Kidney (tissue), 14 donors: Measurements from ENCODE around the gene PLXNB1. TPM values are rescaled to one million over a fixed set of nuclear protein-coding genes. Genes with fewer than 3 reads are reported as not detected.

Experiments
- DNase-seq, 5 donors: peaks; one replicate each; pipeline ENCODE4 v3.0.0-alpha.2; 2013 to 2020
- FAIRE-seq: peaks from 2 replicates; lab custom pipeline; 2012; peaks lifted over from hg19 to GRCh38; lab: Jason Lieb, UNC
- H3K27ac ChIP-seq, 2 donors: one replicate each; pipeline ENCODE4 v1.7.0; 2013; ENCODE audit warnings: low read depth in 2 of 2, low read length in 2 of 2, inconsistent platforms in 1 of 2
- H3K27me3 ChIP-seq: one replicate; pipeline ENCODE4 v1.7.1; 2013; ENCODE audit warnings: low read length, inconsistent platforms; ENCODE audit not compliant: control insufficient read depth, insufficient read depth
- H3K36me3 ChIP-seq, 3 donors: one replicate each; pipeline versions ENCODE4 v1.7.0 to v1.7.1; 2013; ENCODE audit warnings: low read length in 3 of 3, control low read depth in 1 of 3, inconsistent platforms in 1 of 3; ENCODE audit not compliant: insufficient read depth in 3 of 3, control insufficient read depth in 2 of 3
- H3K4me1 ChIP-seq, 3 donors: one replicate each; pipeline versions ENCODE4 v1.7.0 to v1.7.1; 2013; ENCODE audit warnings: low read length in 3 of 3, inconsistent platforms in 1 of 3, low read depth in 1 of 3; ENCODE audit not compliant: control insufficient read depth in 2 of 3, insufficient read depth in 2 of 3
- H3K4me3 ChIP-seq, 3 donors: one replicate each; pipeline versions ENCODE4 v1.7.0 to v1.8.1; 2013; ENCODE audit warnings: low read length in 3 of 3, control low read depth in 1 of 3, inconsistent platforms in 1 of 3
- H3K9ac ChIP-seq, 3 donors: one replicate each; pipeline versions ENCODE4 v1.7.0 to v1.7.1; 2013; ENCODE audit warnings: low read length in 3 of 3, control low read depth in 1 of 3, inconsistent platforms in 1 of 3
- H3K9me3 ChIP-seq, 3 donors: one replicate each; pipeline versions ENCODE4 v1.7.0 to v1.7.1; 2013; ENCODE audit warnings: low read length in 3 of 3, control low read depth in 1 of 3, inconsistent platforms in 1 of 3; ENCODE audit not compliant: control insufficient read depth in 2 of 3, insufficient read depth in 1 of 3
- CTCF ChIP-seq: IDR thresholded peaks from 3 replicates; pipeline ENCODE4 v1.5.1; 2012; ENCODE audit warnings: mild to moderate bottlenecking, moderate library complexity, borderline replicate concordance; ENCODE audit not compliant: insufficient read depth; ENCODE audit errors: extremely low read depth
- intact Hi-C: fragments of 100-400 bp; cut with DNase I; formaldehyde crosslinking; loops from one replicate; pipeline ENCODE4 v1.11.1; 2022
- polyA plus RNA-seq: library from polyadenylated mRNA; stranded (reverse); fragments of 350-450 nt; fragmentation: Illumina TruSeq; extraction: RNeasy Lipid Tissue Mini Kit (QIAGEN cat#74804); gene quantifications from one replicate; pipeline ENCODE4 v1.2.3, GENCODE V29; 2014; ENCODE audit warnings: low read depth, low replicate concordance; ENCODE audit not compliant: insufficient read depth
- total RNA-seq: library from RNA; stranded (reverse); fragmentation: NEBNext Ultra II Directional; extraction: Animal tissue kit (Norgen Biotek cat#: 25700); gene quantifications from one replicate; pipeline ENCODE4 v1.2.1, GENCODE V29; 2021
- donor health status: control.
- donor health status: control.
- donor health status: control.
- donor health status: control.
- donor health status: control.
- donor health status: DM: yes; HTN: yes; CAD: no.
- donor health status: Normal renal cell carcinoma (clear cell type).

The PLXNB1 gene
- total and polyA plus RNA-seq, 2 donors from 2014 or later, result 101 to 224 TPM

- no peaks in the 10 kb centered on the region for H3K9me3 ChIP-seq
- peak in 1 of 5 donors; percentile 63 for DNase-seq
- peak overlapping the region in 1 of 3 donors; percentile 42 for H3K9ac ChIP-seq
- no peak for TF ChIP-seq CTCF
- no peak overlapping the region for H3K4me3 ChIP-seq
- H3K27me3 ChIP-seq, result no peaks in the 10 kb centered on the region
- intact Hi-C loops, result loop anchor here (10.0 kb wide), 1 partner anchor 157 kb away; no protein-coding TSS in a partner anchor
- FAIRE-seq, result no peak
- peaks cover 3 to 65% (median 42%) of the 10 kb centered on the region in 3 donors for H3K4me1 ChIP-seq
- no peaks in the 10 kb centered on the region for H3K36me3 ChIP-seq
- H3K27ac ChIP-seq, result peak overlapping the region; percentile 88 to 94
These were observed 1.5 kb upstream of the PLXNB1 start for GRCh38 chr3:48431224-48432029.

GRCh38 chr3:48430708-48431101 lies 819 bp upstream of the PLXNB1 start:
- DNase-seq (no peak), FAIRE-seq (no peak)
- H3K9me3 ChIP-seq, result no peaks in the 10 kb centered on the region
- no peaks in the 10 kb centered on the region for H3K27me3 ChIP-seq
- H3K9ac ChIP-seq, result peak overlapping the region in 1 of 3 donors; percentile 42
- intact Hi-C loops, result loop anchor here (10.0 kb wide), 1 partner anchor 156 kb away; no protein-coding TSS in a partner anchor
- peaks cover 3 to 72% (median 48%) of the 10 kb centered on the region in 3 donors for H3K4me1 ChIP-seq
- H3K4me3 ChIP-seq, result peak overlapping the region in 1 of 3 donors; percentile 76
- peak overlapping the region; percentile 88 to 94 for H3K27ac ChIP-seq
- no peaks in the 10 kb centered on the region for H3K36me3 ChIP-seq
- no peak for TF ChIP-seq CTCF

GRCh38 chr3:48429317-48429959 lies 448 bp downstream of the PLXNB1 start:
- H3K4me1 ChIP-seq, result peaks cover 3 to 75% (median 51%) of the 10 kb centered on the region in 3 donors
- no peaks in the 10 kb centered on the region for H3K27me3 ChIP-seq
- peak overlapping the region; percentile 88 to 94 for H3K27ac ChIP-seq
- H3K4me3 ChIP-seq, result peak overlapping the region; percentile 43 to 76 (median 56)
- peaks cover 0 to 2% (median 0%) of the 10 kb centered on the region in 3 donors for H3K36me3 ChIP-seq
- intact Hi-C loops, result no loop called here
- DNase-seq (peak; percentile 77 to 94 (median 86)), FAIRE-seq (no peak)
- TF ChIP-seq CTCF, result no peak
- H3K9me3 ChIP-seq, result no peaks in the 10 kb centered on the region
- H3K9ac ChIP-seq, result peak overlapping the region in 2 of 3 donors; percentile 51 to 76
